SK-N-DZ (cell line): ENCODE data around the gene SLC25A25.
"Not testable (repeated sequence)": the region's sequence is repeated elsewhere in the genome, so short reads cannot be mapped to it uniquely, and the experiment has no call there.

Source experiments
- DNase-seq: peaks from one replicate; pipeline ENCODE4 v3.0.0-alpha.2; 2015; ENCODE audit warnings: low spot score

Gene SLC25A25

GRCh38 chr9:128051932-128052709 is 15.9 kb upstream of the SLC25A25 start:
- no peak for DNase-seq

- DNase-seq, result no peak
Observed at GRCh38 chr9:128053560-128053959, 14.5 kb upstream of the SLC25A25 start.

- DNase-seq, result no peak
Observed at GRCh38 chr9:128054087-128054486, 13.9 kb upstream of the SLC25A25 start.

GRCh38 chr9:128055344-128056040 is 12.5 kb upstream of the SLC25A25 start:
- no peak for DNase-seq

DNA sequence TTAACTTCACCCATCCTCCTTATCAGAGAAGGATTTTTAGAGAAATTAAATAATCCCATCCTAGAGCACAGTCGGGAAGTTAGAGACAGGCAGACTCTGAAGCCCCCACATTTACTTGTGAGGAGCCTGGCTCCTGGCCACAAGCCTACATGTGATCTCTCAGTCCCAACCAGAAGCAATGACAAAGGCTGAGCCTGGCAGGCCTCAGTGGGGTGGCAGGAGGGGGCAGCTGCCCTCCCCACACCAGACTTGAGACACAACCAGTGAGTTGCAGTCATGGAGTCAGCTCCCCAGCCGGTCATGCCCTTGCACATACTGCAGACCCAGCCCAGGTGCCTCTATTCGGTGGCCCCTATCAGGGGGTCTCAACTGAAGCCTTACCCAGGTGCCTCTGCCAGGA is 11.9 kb upstream of the SLC25A25 start:
- no peak for DNase-seq

DNA sequence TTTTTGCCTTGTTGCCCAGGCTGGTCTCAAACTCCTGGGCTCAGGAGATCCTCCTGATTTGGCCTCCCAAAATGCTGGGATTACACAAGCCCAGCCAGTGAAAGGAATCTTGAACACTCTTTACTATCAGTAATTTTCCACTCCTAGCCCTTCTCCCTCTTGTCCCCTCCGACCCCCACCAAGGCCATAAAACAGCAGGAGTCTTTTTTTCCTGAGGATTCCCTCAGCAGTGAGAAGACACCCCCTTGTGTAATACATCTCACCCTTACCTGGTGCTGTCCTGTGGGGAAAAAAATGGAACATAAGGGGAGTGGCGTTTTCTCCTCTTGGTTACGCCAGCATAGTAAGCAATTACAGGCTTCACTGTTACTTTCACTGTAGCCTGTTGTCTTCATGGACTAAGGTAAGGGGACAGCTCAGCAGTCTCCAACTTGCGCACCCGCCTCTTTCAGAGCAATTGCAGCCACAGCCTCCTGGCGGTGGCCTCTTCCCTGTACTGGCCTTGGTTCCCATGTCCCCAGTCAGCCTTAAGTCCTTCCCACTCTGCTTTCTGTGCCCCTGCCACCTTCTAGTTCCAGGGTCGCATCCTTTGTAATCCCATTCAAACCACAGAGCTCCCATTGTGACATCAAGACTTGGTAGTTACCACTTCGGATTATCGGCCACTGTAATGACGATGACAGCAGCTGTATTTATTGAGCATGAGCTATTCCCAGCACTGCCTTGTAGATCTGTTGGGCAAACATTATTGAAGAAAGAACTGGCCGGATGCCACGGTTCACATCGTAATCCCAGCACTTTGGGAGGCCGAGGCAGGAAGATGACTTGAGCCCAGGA is 10.9 kb upstream of the SLC25A25 start:
- no peak for DNase-seq

GRCh38 chr9:128057724-128058409 is 10.2 kb upstream of the SLC25A25 start:
- no peak for DNase-seq

DNA sequence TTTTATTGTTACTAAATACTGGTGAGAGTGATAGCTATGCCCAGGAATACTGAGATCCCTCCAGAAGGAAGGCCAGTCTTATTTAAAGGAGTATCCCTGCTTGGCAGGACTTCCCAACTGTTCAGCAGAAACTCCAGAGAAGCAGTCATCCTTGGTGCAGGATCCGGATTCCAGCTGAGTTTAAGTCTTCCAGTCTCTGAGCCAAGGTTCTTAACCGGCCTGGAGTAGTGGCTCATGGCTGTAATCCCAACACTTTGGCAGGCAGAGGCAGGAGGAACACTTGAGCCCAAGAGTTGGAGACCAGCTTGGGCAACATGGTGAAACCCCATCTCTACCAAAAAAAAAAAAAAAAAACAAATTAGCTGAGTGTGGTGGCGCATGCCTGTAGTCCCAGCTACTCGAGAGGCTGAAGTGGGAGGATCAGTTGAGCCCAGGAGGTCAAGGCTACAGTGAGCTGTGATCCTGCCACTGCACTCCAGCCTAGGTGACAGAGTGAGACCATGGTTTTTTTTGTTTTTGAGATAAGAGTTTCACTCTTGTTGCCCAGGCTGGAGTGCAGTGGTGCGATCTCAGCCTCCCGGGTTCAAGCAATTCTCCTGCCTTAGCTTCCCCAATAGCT is 8.6 kb upstream of the SLC25A25 start:
- no peak for DNase-seq

DNA sequence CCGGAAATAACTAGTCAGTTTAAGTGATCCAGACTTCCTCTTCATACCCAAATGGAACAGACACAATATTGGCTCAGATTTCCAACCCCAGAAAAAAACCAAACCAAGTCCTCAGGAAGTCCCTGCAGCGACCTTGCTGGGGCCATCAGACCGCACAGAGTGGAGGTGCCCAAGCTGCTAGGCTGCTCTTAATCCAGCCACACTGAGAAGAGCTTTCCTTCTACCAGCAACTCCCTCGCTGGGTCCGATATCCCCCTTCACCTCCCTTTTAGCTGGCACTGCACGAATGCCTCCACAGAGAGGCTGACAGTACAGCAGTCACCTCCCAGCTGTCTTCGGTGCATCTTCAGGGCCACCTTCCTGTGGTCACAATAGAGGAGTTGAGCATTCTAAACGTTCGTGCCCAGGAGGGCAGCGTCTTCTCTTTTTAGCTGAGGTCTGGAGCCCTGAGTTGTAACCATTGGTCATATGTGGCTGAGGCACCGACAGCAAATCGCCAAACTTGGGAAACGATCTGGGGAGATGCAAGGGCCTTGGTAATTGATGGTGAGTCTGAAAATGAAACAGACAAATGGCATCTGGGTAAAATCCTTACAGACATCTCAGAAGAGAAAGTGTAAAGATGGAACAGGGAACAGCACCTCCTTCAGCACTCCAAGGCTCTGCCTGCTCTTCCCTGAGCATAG is 6.6 kb upstream of the SLC25A25 start:
- no peak for DNase-seq

- DNase-seq, result no peak
Observed at GRCh38 chr9:128062279-128062678, 5.8 kb upstream of the SLC25A25 start.

DNA sequence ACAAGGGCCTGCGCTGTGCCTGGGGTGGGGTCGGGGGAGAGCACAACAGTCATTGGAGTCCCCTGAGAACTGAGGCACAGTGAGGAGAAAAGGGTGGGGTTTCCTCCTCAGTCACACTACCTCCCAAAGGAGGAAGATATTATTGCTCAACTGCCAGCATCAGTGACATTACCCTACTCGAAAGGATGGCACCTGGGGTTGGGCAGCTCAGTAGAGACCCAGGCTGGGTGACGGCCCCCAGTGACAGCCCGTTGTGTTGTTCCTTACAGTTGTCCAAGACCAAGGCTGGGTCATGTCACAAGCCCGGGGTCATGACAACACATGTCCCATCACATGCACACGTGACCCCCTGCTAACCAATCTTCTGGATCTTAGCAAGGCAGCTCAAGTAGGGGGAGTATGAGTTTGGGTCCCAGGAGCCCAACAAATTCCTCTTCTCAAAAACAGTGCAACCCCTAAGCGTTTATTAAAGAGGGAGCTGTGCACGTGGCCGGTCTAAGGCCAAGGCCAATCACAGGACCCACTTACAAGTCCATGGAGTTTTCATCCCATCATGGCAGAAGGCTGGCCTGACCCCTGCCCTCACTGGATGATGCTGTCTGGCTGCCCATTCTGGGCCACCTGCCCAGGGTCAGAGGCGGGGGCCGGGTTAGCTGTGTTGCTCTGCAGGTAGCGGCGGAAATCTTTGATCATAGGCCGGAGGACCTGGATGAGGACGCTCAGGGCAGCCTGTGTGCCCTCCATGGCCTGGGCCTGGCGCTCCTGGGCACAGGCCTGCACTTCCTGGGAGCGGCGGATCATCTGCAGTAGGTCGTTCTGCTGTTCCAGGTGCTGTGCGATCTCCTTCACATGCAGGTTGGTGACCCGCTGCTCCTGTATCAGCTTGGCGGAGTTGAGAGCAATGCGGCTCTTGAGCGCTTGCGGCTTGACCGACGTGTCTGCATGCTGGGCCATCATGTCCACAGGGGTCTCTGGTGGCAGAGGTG is 4.9 kb upstream of the SLC25A25 start:
- DNase-seq, result no peak

DNA sequence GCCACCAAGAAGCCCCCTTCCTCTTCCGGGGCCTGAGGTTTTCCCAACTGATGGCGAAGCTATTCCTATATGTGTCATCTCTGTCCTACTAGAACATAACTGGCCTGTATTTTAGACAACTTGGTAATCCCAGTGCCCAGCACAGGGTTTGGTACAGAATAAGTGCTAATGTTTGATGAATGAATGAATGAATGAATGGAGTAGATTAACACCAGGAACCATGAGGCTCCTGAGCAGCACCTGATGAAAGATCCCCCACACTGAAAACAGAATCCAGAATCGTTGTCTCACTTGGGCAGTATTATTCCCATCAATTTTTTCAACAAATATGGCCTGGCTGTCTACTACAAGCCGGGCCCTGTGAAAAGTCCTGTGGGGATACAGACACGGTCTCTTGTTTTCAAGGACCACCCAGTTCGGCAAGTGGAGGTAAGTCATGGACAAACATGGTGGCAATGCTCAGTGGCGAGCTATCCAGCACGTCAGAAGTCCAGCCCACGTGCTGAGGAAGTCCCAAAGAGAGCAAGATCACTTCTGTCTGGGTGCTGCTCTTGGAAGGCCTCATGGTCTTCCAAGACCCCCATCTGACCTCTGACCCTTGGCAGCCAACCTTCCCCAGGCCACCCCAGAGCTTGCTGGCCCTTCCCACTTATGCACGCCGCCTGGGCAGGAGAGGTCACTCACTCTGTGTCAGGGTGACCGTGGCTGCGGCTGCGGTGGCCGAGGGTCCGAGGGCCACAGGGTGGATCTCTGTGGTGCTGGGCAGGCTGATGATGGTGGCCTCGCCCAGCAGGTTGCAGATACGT is 1.9 kb upstream of the SLC25A25 start:
- DNase-seq, result no peak

GRCh38 chr9:128066713-128067644 is 1.1 kb upstream of the SLC25A25 start, which contains the start of gene NAIF1:
Gene NAIF1, minus strand, starts transcription at chr9:128067320. Its CDS starts 219 bp downstream, at chr9:128067101.
- peak; percentile 100 for DNase-seq

DNA sequence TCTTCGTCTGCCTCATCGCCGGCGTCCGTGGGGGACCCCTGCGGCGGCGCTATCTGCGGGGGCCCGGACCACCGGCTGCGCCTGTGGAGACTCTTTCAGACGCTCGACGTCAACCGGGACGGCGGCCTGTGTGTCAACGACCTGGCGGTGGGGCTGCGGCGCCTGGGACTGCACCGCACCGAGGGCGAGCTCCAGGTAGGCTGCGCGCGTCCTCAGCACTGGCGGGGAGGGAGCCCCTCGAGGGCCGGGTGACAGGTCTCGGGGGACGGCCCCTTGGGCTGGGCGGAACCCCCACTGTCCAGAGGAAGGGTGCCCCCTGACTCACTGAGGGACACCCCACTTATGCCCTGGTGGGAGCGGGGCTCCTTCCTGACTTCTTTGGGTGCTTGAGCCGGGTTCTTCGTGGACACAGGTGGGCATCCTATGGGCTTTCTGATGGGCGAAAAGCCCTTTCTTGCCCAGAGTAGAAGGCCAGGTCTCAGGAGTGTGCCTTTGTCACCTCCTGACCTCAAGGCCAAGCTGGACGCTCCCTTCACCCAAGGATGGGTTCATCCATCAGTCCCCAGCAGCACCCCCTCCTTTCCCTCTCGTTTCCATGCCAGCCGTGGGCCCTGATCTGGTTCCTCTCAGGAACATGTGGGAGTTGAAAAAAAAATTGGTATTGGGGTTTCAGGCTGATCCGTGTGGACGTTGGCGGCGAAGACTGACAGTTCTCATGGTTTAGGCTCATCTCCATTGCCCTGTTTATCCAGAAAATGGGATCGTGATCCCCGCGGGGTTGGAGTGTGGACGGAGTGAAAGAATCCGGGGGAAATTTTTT is 564 bp downstream of the SLC25A25 start:
- DNase-seq, result no peak

- no peak for DNase-seq
Observed at GRCh38 chr9:128070874-128071273, 2.8 kb downstream of the SLC25A25 start.

DNA sequence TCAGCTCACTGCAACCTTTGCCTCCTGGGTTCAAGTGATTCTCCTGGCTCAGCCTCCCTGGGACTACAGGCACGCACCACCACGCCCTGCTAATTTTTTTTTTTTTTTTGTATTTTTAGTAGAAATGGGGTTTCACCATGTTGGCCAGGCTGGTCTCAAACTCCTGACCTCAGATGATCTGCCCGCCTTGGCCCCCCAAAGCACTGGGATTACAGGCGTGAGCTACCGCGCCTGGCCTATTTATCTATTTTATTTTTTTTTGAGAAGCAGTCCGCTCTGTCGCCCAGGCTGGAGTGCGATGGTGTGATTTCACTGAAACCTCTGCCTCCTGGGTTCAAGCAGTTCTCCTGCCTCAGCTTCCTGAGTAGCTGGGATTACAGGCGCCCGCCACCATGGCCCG is 3.4 kb downstream of the SLC25A25 start:
- not testable (repeated sequence) for DNase-seq
